Muscle layer of duodenum (tissue), 2 donors: ENCODE data around the gene CADM2.

Source experiments
- H3K27ac ChIP-seq: one replicate; pipeline ENCODE4 v1.7.0; 2013; ENCODE audit warnings: mild to moderate bottlenecking, low read length
- H3K27me3 ChIP-seq: one replicate; pipeline ENCODE4 v1.7.0; 2013; ENCODE audit warnings: low read depth, mild to moderate bottlenecking, control low read depth, low read length
- H3K36me3 ChIP-seq, 2 donors: one replicate each; pipeline ENCODE4 v1.7.0; 2013; ENCODE audit warnings: low read length in 2 of 2, control low read depth in 1 of 2, mild to moderate bottlenecking in 1 of 2; ENCODE audit not compliant: insufficient read depth in 2 of 2, control insufficient read depth in 1 of 2
- H3K4me1 ChIP-seq, 2 donors: one replicate each; pipeline ENCODE4 v1.7.0; 2013; ENCODE audit warnings: low read length in 2 of 2, mild to moderate bottlenecking in 2 of 2, control low read depth in 1 of 2, moderate library complexity in 1 of 2; ENCODE audit not compliant: insufficient read depth in 2 of 2, control insufficient read depth in 1 of 2
- H3K4me3 ChIP-seq, 2 donors: one replicate each; pipeline ENCODE4 v1.7.0; 2013; ENCODE audit warnings: low read length in 2 of 2, low read depth in 1 of 2, mild to moderate bottlenecking in 1 of 2
- H3K9me3 ChIP-seq, 2 donors: one replicate each; pipeline ENCODE4 v1.7.0; 2013; ENCODE audit warnings: low read length in 2 of 2, control low read depth in 1 of 2, mild to moderate bottlenecking in 1 of 2; ENCODE audit not compliant: control insufficient read depth in 1 of 2
- donor health status: healthy.

The CADM2 gene

DNA sequence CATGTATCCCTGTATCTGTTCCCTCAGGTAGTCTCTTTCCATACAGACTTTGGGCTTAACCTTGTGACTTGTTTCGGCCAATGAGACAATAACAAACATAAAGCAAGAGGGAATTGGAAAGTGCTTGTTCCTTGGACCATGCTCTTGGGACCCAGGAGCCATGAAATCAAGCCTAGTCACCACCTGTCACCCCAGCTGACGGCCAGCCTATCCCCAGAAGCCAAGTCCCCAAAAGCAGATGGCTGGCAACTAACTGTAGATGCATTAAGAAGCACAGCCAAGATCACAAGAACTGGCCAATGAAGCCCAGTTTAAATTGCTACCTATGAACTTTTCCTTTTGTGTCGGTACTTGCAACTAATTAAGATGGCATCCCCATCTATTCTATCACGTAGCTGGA lies 822.0 kb downstream of the CADM2 start:
- H3K4me1 ChIP-seq = peaks cover 0 to 5% of the 10 kb centered on the region in 2 donors
- H3K36me3 ChIP-seq = no peaks in the 10 kb centered on the region
- no peak overlapping the region for H3K4me3 ChIP-seq
- no peaks in the 10 kb centered on the region for H3K27me3 ChIP-seq
- H3K9me3 ChIP-seq = no peaks in the 10 kb centered on the region
- no peak overlapping the region for H3K27ac ChIP-seq

DNA sequence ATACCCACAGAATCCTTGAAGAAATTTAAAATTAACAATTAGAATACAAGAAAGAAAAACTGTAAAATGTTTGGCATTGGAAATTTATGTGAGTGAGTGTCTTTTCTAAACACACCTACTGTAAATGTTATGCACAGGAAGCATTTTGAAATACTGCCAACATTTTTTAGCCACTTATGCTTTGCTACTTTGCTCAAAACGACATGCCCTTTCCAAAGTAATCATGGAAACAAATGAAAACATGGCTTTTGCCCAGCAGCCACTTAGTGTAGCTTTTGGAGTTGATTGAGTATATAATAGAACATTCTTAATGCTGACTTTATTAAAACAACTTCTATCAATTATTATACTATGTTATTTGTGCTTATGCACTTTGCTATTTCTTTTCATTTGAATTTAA lies 823.0 kb downstream of the CADM2 start:
- Histone ChIP-seq H3K9me3 (no peaks in the 10 kb centered on the region), H3K36me3 (no peaks in the 10 kb centered on the region), H3K27ac (no peak overlapping the region), H3K4me1 (peaks cover 0 to 5% of the 10 kb centered on the region in 2 donors), H3K4me3 (no peak overlapping the region), H3K27me3 (no peaks in the 10 kb centered on the region)

DNA sequence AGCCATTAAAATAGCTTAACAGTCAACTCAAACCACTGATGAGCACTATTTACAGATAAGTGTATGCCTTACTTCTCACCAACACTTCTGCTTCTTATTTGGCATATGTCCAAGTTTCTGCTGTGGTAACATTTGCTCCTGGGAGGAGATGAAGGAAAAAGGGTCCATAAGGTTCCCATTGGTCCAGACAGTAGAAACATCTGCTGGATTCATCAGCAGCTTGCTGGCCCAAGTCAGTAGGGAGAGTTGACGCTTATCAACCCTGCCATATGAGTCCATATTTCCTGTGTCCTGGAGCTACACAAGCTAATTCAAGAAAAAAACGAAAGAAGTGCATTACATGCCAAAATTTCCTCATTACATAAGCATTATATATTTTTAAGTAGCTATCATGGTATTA lies 824.5 kb downstream of the CADM2 start:
- Histone ChIP-seq H3K27me3 (no peaks in the 10 kb centered on the region), H3K36me3 (no peaks in the 10 kb centered on the region), H3K9me3 (no peaks in the 10 kb centered on the region), H3K4me1 (peaks cover 0 to 5% of the 10 kb centered on the region in 2 donors), H3K4me3 (no peak overlapping the region), H3K27ac (no peak overlapping the region)

GRCh38 chr3:85785766-85786165 lies 827.0 kb downstream of the CADM2 start:
- H3K36me3 ChIP-seq = no peaks in the 10 kb centered on the region
- peaks cover 0 to 5% of the 10 kb centered on the region in 2 donors for H3K4me1 ChIP-seq
- H3K27ac ChIP-seq = no peak overlapping the region
- H3K9me3 ChIP-seq = no peaks in the 10 kb centered on the region
- H3K27me3 ChIP-seq = no peaks in the 10 kb centered on the region
- no peak overlapping the region for H3K4me3 ChIP-seq

DNA sequence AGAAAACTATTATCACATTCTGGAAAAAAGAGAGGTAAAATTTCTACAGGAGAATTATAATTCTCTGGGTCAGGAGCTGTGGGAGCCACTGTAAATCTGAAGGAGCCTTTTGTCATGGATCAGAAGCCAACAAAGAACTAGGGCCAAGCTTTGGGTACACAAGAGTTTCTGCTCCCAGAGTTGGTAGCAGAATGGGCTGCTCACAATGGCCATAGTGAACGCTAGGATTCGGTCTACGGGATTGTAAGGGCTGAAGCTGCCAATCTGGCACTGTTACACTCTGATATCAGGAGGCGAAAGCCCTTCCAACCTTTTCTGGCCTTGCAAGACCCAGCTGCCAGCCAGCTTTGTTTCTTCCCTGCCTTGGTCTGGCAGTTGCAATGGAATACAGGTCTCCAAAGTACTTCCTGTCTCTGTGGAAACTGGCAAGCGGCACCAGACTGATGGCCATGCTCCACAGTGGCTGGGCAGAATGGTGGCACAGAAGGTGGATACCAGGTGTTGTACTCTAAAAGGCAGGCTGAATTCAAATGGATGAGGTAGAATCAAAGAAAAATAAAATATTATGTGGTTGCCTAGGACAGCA lies 831.7 kb downstream of the CADM2 start:
- Histone ChIP-seq H3K27me3 (no peaks in the 10 kb centered on the region), H3K36me3 (no peaks in the 10 kb centered on the region), H3K9me3 (no peaks in the 10 kb centered on the region), H3K4me3 (no peak overlapping the region), H3K27ac (no peak overlapping the region), H3K4me1 (no peaks in the 10 kb centered on the region)

DNA sequence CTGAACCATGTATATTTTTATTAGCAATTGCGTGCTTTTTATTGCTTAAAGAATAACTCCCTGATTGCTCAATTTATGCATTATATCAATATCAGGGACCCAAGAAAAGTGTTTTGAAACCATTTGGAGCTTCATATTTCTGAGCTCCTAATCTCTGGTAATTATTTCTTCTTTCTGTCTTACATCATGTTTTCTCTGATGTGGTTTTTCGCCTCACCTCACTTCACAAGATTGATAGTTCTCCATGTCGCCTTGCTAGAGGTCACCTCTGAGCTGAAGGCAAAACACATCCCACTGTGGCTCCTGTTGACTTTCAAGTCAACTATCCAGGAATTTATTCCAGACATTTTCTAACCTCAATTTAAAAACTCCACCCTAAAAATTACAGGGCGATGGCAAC lies 837.4 kb downstream of the CADM2 start:
- H3K27me3 ChIP-seq = no peaks in the 10 kb centered on the region
- no peaks in the 10 kb centered on the region for H3K4me1 ChIP-seq
- no peaks in the 10 kb centered on the region for H3K36me3 ChIP-seq
- peaks cover 0 to 3% of the 10 kb centered on the region in 2 donors for H3K9me3 ChIP-seq
- H3K27ac ChIP-seq = no peak overlapping the region
- H3K4me3 ChIP-seq = no peak overlapping the region

DNA sequence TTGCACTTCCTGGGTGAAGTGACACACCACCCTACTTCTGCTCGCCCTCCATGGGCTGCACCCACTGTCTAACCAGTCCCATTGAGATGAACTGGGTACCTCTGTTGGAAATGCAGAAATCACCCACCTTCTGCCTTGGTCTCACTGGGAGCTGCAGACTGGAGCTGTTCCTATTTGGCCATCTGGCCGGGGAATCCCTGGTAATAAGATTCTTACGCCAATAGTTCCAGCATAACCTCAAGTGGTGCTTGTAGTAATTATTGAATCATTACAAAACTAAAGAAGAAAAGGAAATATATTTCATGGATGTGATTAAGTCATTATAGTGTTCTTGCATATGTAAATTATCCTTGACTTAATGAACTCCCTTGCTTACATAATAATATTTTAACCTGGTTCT lies 841.9 kb downstream of the CADM2 start:
- Histone ChIP-seq H3K4me3 (no peak overlapping the region), H3K4me1 (no peaks in the 10 kb centered on the region), H3K9me3 (peaks cover 0 to 3% of the 10 kb centered on the region in 2 donors), H3K27ac (no peak overlapping the region), H3K36me3 (no peaks in the 10 kb centered on the region), H3K27me3 (no peaks in the 10 kb centered on the region)

- peaks cover 0 to 3% of the 10 kb centered on the region in 2 donors for H3K9me3 ChIP-seq
- H3K4me3 ChIP-seq = no peak overlapping the region
- no peaks in the 10 kb centered on the region for H3K36me3 ChIP-seq
- no peak overlapping the region for H3K27ac ChIP-seq
- no peaks in the 10 kb centered on the region for H3K27me3 ChIP-seq
- no peaks in the 10 kb centered on the region for H3K4me1 ChIP-seq
These were observed 843.2 kb downstream of the CADM2 start for GRCh38 chr3:85801955-85802354.

DNA sequence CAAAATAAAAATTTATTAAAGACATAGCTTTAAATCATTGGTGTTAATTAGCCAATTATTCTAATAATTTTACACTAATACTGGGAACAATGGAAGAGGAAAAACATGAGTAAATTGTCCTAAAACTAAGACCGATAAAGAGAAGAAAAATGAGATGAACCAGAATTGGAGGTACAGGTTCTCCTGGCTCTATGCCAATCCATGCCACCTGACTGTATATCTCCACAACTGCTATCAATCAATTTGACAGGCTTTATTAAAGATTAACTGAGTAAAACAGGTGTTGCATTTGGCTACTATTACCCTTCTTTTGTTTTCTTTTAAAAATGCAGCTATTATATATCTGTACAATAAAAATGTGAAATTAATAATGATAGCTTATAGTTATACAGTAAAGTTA lies 850.0 kb downstream of the CADM2 start:
- H3K36me3 ChIP-seq = no peaks in the 10 kb centered on the region
- no peaks in the 10 kb centered on the region for H3K27me3 ChIP-seq
- H3K4me3 ChIP-seq = no peak overlapping the region
- no peaks in the 10 kb centered on the region for H3K9me3 ChIP-seq
- H3K4me1 ChIP-seq = no peaks in the 10 kb centered on the region
- H3K27ac ChIP-seq = no peak overlapping the region

- no peaks in the 10 kb centered on the region for H3K36me3 ChIP-seq
- no peak overlapping the region for H3K4me3 ChIP-seq
- no peaks in the 10 kb centered on the region for H3K4me1 ChIP-seq
- H3K27me3 ChIP-seq = no peaks in the 10 kb centered on the region
- H3K9me3 ChIP-seq = no peaks in the 10 kb centered on the region
- H3K27ac ChIP-seq = no peak overlapping the region
These were observed 862.5 kb downstream of the CADM2 start for GRCh38 chr3:85821130-85821756.

DNA sequence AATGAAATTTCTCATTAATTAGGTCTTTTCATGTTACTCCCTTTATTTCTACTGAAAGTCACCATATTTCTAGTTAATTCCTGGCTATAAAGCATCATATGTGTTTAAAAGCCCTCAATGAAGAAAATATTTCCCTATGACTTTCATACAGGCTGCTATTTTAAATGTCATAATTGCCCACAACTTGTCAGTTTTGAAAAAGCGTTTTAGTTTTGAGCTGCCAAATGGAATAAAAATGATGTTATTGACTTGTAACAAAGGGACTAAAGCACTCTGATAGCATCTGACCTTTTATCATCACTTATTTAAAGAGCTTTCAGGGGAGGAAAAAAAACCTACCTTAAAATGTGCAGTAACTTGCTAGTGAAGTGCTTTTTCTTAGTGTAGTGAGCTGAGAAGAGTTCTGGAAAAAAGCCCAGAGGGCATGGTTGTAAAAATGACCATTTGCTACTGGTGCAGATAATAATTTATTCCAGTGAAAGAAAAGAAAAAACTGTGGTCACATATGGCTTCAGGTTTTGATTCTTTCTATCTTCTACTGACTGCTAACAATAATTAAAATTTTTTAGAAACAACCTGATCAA lies 877.2 kb downstream of the CADM2 start:
- Histone ChIP-seq H3K4me3 (no peak overlapping the region), H3K9me3 (no peaks in the 10 kb centered on the region), H3K27ac (no peak overlapping the region), H3K36me3 (no peaks in the 10 kb centered on the region), H3K27me3 (no peaks in the 10 kb centered on the region), H3K4me1 (no peaks in the 10 kb centered on the region)

GRCh38 chr3:85837402-85837801 lies 878.6 kb downstream of the CADM2 start:
- no peaks in the 10 kb centered on the region for H3K9me3 ChIP-seq
- H3K36me3 ChIP-seq = no peaks in the 10 kb centered on the region
- no peak overlapping the region for H3K4me3 ChIP-seq
- H3K4me1 ChIP-seq = no peaks in the 10 kb centered on the region
- H3K27me3 ChIP-seq = no peaks in the 10 kb centered on the region
- no peak overlapping the region for H3K27ac ChIP-seq
